Duodenal mucosa (tissue), 2 donors: ENCODE results near the gene PTPN23.

Experiments used
- H3K27ac ChIP-seq: one replicate; pipeline ENCODE4 v1.7.0; 2013; ENCODE audit warnings: low read depth, low read length
- H3K27me3 ChIP-seq, 2 donors: one replicate each; pipeline ENCODE4 v1.7.0; 2013; ENCODE audit warnings: low read length in 2 of 2, control low read depth in 1 of 2; ENCODE audit not compliant: insufficient read depth in 2 of 2, control insufficient read depth in 1 of 2
- H3K36me3 ChIP-seq, 2 donors: one replicate each; pipeline ENCODE4 v1.7.0; 2013; ENCODE audit warnings: low read length in 2 of 2, control low read depth in 1 of 2; ENCODE audit not compliant: insufficient read depth in 2 of 2, control insufficient read depth in 1 of 2
- H3K4me1 ChIP-seq, 2 donors: one replicate each; pipeline ENCODE4 v1.7.0; 2013; ENCODE audit warnings: low read length in 2 of 2, control low read depth in 1 of 2; ENCODE audit not compliant: insufficient read depth in 2 of 2, control insufficient read depth in 1 of 2
- H3K4me3 ChIP-seq, 2 donors: one replicate each; pipeline ENCODE4 v1.7.0; 2013; ENCODE audit warnings: low read length in 2 of 2, low read depth in 1 of 2
- H3K9ac ChIP-seq, 2 donors: one replicate each; pipeline ENCODE4 v1.7.0; 2013; ENCODE audit warnings: low read length in 2 of 2, low read depth in 1 of 2
- H3K9me3 ChIP-seq, 2 donors: one replicate each; pipeline ENCODE4 v1.7.0; 2013; ENCODE audit warnings: low read length in 2 of 2, control low read depth in 1 of 2; ENCODE audit not compliant: control insufficient read depth in 1 of 2

PTPN23 gene

GRCh38 chr3:47410801-47411646, 30.2 kb downstream of the PTPN23 start:
- Histone ChIP-seq H3K4me3 (no peak overlapping the region), H3K9ac (no peak overlapping the region), H3K27me3 (no peaks in the 10 kb centered on the region), H3K36me3 (peaks cover 49 to 89% of the 10 kb centered on the region in 2 donors), H3K4me1 (no peaks in the 10 kb centered on the region), H3K27ac (no peak overlapping the region), H3K9me3 (no peaks in the 10 kb centered on the region)

GRCh38 chr3:47411696-47412452, 31.1 kb downstream of the PTPN23 start:
- Histone ChIP-seq H3K36me3 (peaks cover 52 to 86% of the 10 kb centered on the region in 2 donors), H3K9ac (no peak overlapping the region), H3K27me3 (no peaks in the 10 kb centered on the region), H3K9me3 (no peaks in the 10 kb centered on the region), H3K4me1 (no peaks in the 10 kb centered on the region), H3K27ac (no peak overlapping the region), H3K4me3 (no peak overlapping the region)

- H3K27ac ChIP-seq = no peak overlapping the region
- no peak overlapping the region for H3K9ac ChIP-seq
- peaks cover 47 to 85% of the 10 kb centered on the region in 2 donors for H3K36me3 ChIP-seq
- H3K27me3 ChIP-seq = no peaks in the 10 kb centered on the region
- H3K4me3 ChIP-seq = no peak overlapping the region
- H3K4me1 ChIP-seq = no peaks in the 10 kb centered on the region
- H3K9me3 ChIP-seq = no peaks in the 10 kb centered on the region
Observed at GRCh38 chr3:47412453-47412756, 31.6 kb downstream of the PTPN23 start.

GRCh38 chr3:47412842-47413520, 32.2 kb downstream of the PTPN23 start:
- H3K4me1 ChIP-seq = no peaks in the 10 kb centered on the region
- H3K27ac ChIP-seq = no peak overlapping the region
- H3K36me3 ChIP-seq = peaks cover 46 to 80% of the 10 kb centered on the region in 2 donors
- no peak overlapping the region for H3K4me3 ChIP-seq
- no peak overlapping the region for H3K9ac ChIP-seq
- no peaks in the 10 kb centered on the region for H3K9me3 ChIP-seq
- no peaks in the 10 kb centered on the region for H3K27me3 ChIP-seq

- Histone ChIP-seq H3K27ac (no peak overlapping the region), H3K27me3 (no peaks in the 10 kb centered on the region), H3K9ac (no peak overlapping the region), H3K4me3 (no peak overlapping the region), H3K9me3 (no peaks in the 10 kb centered on the region), H3K4me1 (no peaks in the 10 kb centered on the region), H3K36me3 (peaks cover 38 to 79% of the 10 kb centered on the region in 2 donors)
Observed at GRCh38 chr3:47413751-47414150, 32.9 kb downstream of the PTPN23 start.

- H3K27ac ChIP-seq = no peak overlapping the region
- no peaks in the 10 kb centered on the region for H3K9me3 ChIP-seq
- H3K4me3 ChIP-seq = no peak overlapping the region
- H3K9ac ChIP-seq = no peak overlapping the region
- H3K36me3 ChIP-seq = peaks cover 38 to 79% of the 10 kb centered on the region in 2 donors
- no peaks in the 10 kb centered on the region for H3K4me1 ChIP-seq
- no peaks in the 10 kb centered on the region for H3K27me3 ChIP-seq
Observed at GRCh38 chr3:47414161-47414564, 33.3 kb downstream of the PTPN23 start.

GRCh38 chr3:47414666-47415587, 34.1 kb downstream of the PTPN23 start:
- Histone ChIP-seq H3K36me3 (peaks cover 39 to 79% of the 10 kb centered on the region in 2 donors), H3K9ac (no peak overlapping the region), H3K9me3 (no peaks in the 10 kb centered on the region), H3K4me3 (no peak overlapping the region), H3K4me1 (no peaks in the 10 kb centered on the region), H3K27ac (no peak overlapping the region), H3K27me3 (no peaks in the 10 kb centered on the region)

- no peak overlapping the region for H3K27ac ChIP-seq
- no peak overlapping the region for H3K4me3 ChIP-seq
- no peak overlapping the region for H3K9ac ChIP-seq
- H3K9me3 ChIP-seq = no peaks in the 10 kb centered on the region
- H3K27me3 ChIP-seq = no peaks in the 10 kb centered on the region
- H3K4me1 ChIP-seq = peaks cover under 1 to 4% of the 10 kb centered on the region in 2 donors
- peaks cover 41 to 85% of the 10 kb centered on the region in 2 donors for H3K36me3 ChIP-seq
Observed at GRCh38 chr3:47416041-47416440, 35.2 kb downstream of the PTPN23 start.

- Histone ChIP-seq H3K27me3 (no peaks in the 10 kb centered on the region), H3K9ac (no peak overlapping the region), H3K9me3 (no peaks in the 10 kb centered on the region), H3K36me3 (peaks cover 29 to 63% of the 10 kb centered on the region in 2 donors), H3K4me3 (no peak overlapping the region), H3K4me1 (peaks cover 23 to 25% of the 10 kb centered on the region in 2 donors), H3K27ac (no peak overlapping the region)
Observed at GRCh38 chr3:47418167-47419082, 37.6 kb downstream of the PTPN23 start.
